HCT116 (cell line): ENCODE data around the gene CDIP1. TPM values are rescaled to one million over a fixed set of nuclear protein-coding genes. Genes with fewer than 3 reads are reported as not detected.

Experiments
- ATAC-seq: fragments of 200-7000 bp; cut with Tn5 transposase; 2 replicates; pipeline ENCODE4 v1.9.1; 2020; ENCODE audit warnings: mild to moderate bottlenecking, moderate library complexity
- BruUV-seq: library from RNA; stranded (reverse); fragments of 400-500 nt; replicated peaks from 2 replicates; lab custom pipeline; 2021; lab: Mats Ljungman, UMichigan
- CTCF ChIA-PET: fragments of 300-600 bp; sonication (Branson Sonifier 250); formaldehyde crosslinking; loops from one replicate; lab custom pipeline; 2021; ENCODE audit warnings: antibody characterized with exemption; lab: Charles Lee
- POLR2A ChIA-PET: fragments of 300-600, 350-600 bp; sonication (Branson Sonifier 250); formaldehyde crosslinking; loops from one replicate; lab custom pipeline; 2021; ENCODE audit warnings: antibody characterized with exemption; lab: Charles Lee
- RAD21 ChIA-PET, 2 experiments: fragments of 300-600 bp; sonication (Branson Sonifier 250); formaldehyde crosslinking; loops; one replicate each; lab custom pipeline; 2023; ENCODE audit warnings: low total read pairs in 2 of 2; ENCODE audit not compliant: uncharacterized antibody in 2 of 2, unreplicated experiment in 2 of 2, low non-redundant PET in 1 of 2; lab: Charles Lee
- DNase-seq: peaks from one replicate; pipeline ENCODE4 v3.0.0-alpha.2; 2010; ENCODE audit warnings: low read depth, low spot score
- H2AFZ ChIP-seq: fragments of 200-600 bp; shearing (Covaris generic), sonication (generic); 2 replicates; pipeline ENCODE4 v1.6.1; 2017; ENCODE audit warnings: low read depth, mixed run types, mixed read lengths, antibody characterized with exemption, low read length; ENCODE audit not compliant: poor library complexity, severe bottlenecking
- H3K27ac ChIP-seq: 2 replicates; pipeline ENCODE4 v1.5.1; 2012; ENCODE audit warnings: low read depth, low read length
- H3K27me3 ChIP-seq: fragments of 200-600 bp; sonication (generic); 2 replicates; pipeline ENCODE4 v1.6.1; 2016; ENCODE audit warnings: mixed run types, low read length, mixed read lengths; ENCODE audit not compliant: insufficient read depth
- H3K36me3 ChIP-seq, 2 experiments: fragments of 200-500 bp in 1 of 2; fragments of 200-600 bp in 1 of 2; sonication (Bioruptor generic) in 1 of 2; sonication (generic) in 1 of 2; 2 replicates each; pipeline versions ENCODE4 v1.5.1 to v1.6.1; 2014 to 2016; ENCODE audit warnings: low read length in 2 of 2, inconsistent platforms in 1 of 2, mixed read lengths in 1 of 2, mixed run types in 1 of 2; ENCODE audit not compliant: insufficient read depth in 2 of 2, control insufficient read depth in 1 of 2
- H3K4me1 ChIP-seq, 2 experiments: fragments of 200-600 bp in 1 of 2; sonication (generic) in 1 of 2; 2 replicates each; pipeline versions ENCODE4 v1.5.1 to v1.6.1; 2012 to 2017; ENCODE audit warnings: low read length in 2 of 2, inconsistent platforms in 1 of 2, mild to moderate bottlenecking in 1 of 2, mixed read lengths in 1 of 2, mixed run types in 1 of 2, moderate library complexity in 1 of 2; ENCODE audit not compliant: insufficient read depth in 2 of 2, control insufficient read depth in 1 of 2
- H3K4me2 ChIP-seq: fragments of 200-600 bp; sonication (generic); 2 replicates; pipeline ENCODE4 v1.6.1; 2017; ENCODE audit warnings: mixed run types, low read length, mixed read lengths
- H3K4me3 ChIP-seq, 2 experiments: fragments of 200-600 bp in 1 of 2; sonication (generic) in 1 of 2; replicated peaks in 1 of 2; 2 replicates each; pipeline ENCODE4 v1.5.1; 2011 to 2016; ENCODE audit warnings: low read length in 2 of 2, control low read depth in 1 of 2, low read depth in 1 of 2, mild to moderate bottlenecking in 1 of 2, mixed read lengths in 1 of 2, mixed run types in 1 of 2
- H3K79me2 ChIP-seq: fragments of 200-600 bp; sonication (generic); 2 replicates; pipeline ENCODE4 v1.6.1; 2017; ENCODE audit warnings: mild to moderate bottlenecking, mixed run types, low read length, moderate library complexity, mixed read lengths; ENCODE audit not compliant: insufficient read depth
- H3K9ac ChIP-seq: fragments of 200-600 bp; sonication (generic); 2 replicates; pipeline ENCODE4 v1.6.1; 2016; ENCODE audit warnings: low read length, mixed read lengths
- H3K9me2 ChIP-seq: fragments of 200-600 bp; sonication (generic), shearing (Covaris generic); 2 replicates; pipeline ENCODE4 v1.6.1; 2017; ENCODE audit warnings: mixed run types, mild to moderate bottlenecking, moderate library complexity; ENCODE audit not compliant: insufficient read depth
- H3K9me3 ChIP-seq, 2 experiments: fragments of 200-500 bp in 1 of 2; fragments of 200-600 bp in 1 of 2; sonication (Bioruptor generic) in 1 of 2; sonication (generic) in 1 of 2; 2 replicates each; pipeline ENCODE4 v1.6.1; 2014 to 2017; ENCODE audit warnings: low read length in 2 of 2, mixed read lengths in 2 of 2, inconsistent platforms in 1 of 2, low read depth in 1 of 2, mild to moderate bottlenecking in 1 of 2, mixed run types in 1 of 2, moderate library complexity in 1 of 2; ENCODE audit not compliant: control insufficient read depth in 1 of 2, insufficient read depth in 1 of 2
- H4K20me1 ChIP-seq: fragments of 200-600 bp; sonication (generic), shearing (Covaris generic); 2 replicates; pipeline ENCODE4 v1.6.1; 2017; ENCODE audit warnings: mixed run types, mild to moderate bottlenecking, moderate library complexity; ENCODE audit not compliant: insufficient read depth
- CEBPB ChIP-seq: IDR thresholded peaks from 2 replicates; pipeline ENCODE4 v1.6.1; 2012; ENCODE audit warnings: low read depth
- EGR1 ChIP-seq: IDR thresholded peaks from 2 replicates; pipeline ENCODE4 v1.6.1; 2012; ENCODE audit warnings: low read depth
- RAD21 ChIP-seq: IDR thresholded peaks from 2 replicates; pipeline ENCODE4 v1.6.1; 2012; ENCODE audit warnings: low read depth, mild to moderate bottlenecking
- SP1 ChIP-seq: IDR thresholded peaks from 2 replicates; pipeline ENCODE4 v1.6.1; 2012; ENCODE audit warnings: low read depth
- TCF7L2 ChIP-seq: IDR thresholded peaks from 2 replicates; pipeline ENCODE4 v1.7.0; 2011; ENCODE audit warnings: borderline replicate concordance, inconsistent platforms; ENCODE audit not compliant: insufficient read depth, insufficient read length; ENCODE audit errors: extremely low read depth
- intact Hi-C: fragments of 100-400 bp; cut with micrococcal nuclease; formaldehyde crosslinking; loops from 2 replicates; pipeline ENCODE4 v1.10.0; 2022
- total RNA-seq: library from RNA; stranded (reverse); gene quantifications from one replicate; pipeline ENCODE4 v1.2.1, GENCODE V29; 2021; ENCODE audit not compliant: unreplicated experiment
- TF ChIP-seq, protein P1 (sequence below): IDR thresholded peaks from 2 replicates; pipeline ENCODE4 v1.6.1; 2011; ENCODE audit warnings: mild to moderate bottlenecking, low read length, moderate library complexity; ENCODE audit not compliant: insufficient replicate concordance; ENCODE audit errors: extremely low read depth
- TF ChIP-seq, protein P2 (sequence below): IDR thresholded peaks from 2 replicates; pipeline ENCODE4 v1.6.1; 2012

Gene CDIP1
- total RNA-seq, 1 experiment from 2014 or later, result 7.2 TPM

DNA sequence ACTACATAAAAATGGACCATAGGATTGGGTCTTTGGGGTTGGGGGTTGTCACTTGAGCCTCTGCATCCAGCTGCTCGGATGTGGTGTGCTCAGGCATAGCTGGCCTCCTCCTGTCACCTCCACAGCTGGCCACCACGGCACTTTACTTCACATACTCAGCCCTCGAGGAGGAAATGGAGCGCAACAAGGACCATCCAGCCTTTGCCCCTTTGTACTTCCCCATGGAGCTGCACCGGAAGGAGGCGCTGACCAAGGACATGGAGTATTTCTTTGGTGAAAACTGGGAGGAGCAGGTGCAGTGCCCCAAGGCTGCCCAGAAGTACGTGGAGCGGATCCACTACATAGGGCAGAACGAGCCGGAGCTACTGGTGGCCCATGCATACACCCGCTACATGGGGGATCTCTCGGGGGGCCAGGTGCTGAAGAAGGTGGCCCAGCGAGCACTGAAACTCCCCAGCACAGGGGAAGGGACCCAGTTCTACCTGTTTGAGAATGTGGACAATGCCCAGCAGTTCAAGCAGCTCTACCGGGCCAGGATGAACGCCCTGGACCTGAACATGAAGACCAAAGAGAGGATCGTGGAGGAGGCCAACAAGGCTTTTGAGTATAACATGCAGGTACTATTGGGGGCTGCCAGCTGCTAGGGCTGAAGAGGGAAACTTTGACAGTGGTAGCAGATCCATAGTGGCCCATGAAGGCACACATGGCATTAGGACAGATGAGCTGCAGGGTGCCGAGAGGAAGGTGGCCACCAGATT lies 30.8 kb downstream of the CDIP1 start:
- CTCF ChIA-PET, result interaction anchor here (0.9 to 1.3 kb wide), 2 partner anchors 11 to 77 kb away, joined by 3 to 5 read pairs; no protein-coding TSS in a partner anchor

More for the DNA sequence above, 30.8 kb downstream of the CDIP1 start:
- Histone ChIP-seq H2AFZ (no peak overlapping the region), H3K27ac (no peak overlapping the region), H3K4me2 (no peak overlapping the region), H3K36me3 (peaks cover 30 to 45% of the 10 kb centered on the region in 2 experiments), H3K9me2 (no peaks in the 10 kb centered on the region), H3K27me3 (no peaks in the 10 kb centered on the region), H3K9ac (no peak overlapping the region), H3K9me3 (no peaks in the 10 kb centered on the region), H3K4me3 (no peak overlapping the region), H3K4me1 (peaks cover 0 to 8% of the 10 kb centered on the region in 2 experiments; a peak in 1 of 4 replicates), H4K20me1 (peaks cover 4% of the 10 kb centered on the region; the same call in 1 of the 2 replicates), H3K79me2 (peaks cover 25% of the 10 kb centered on the region)
- no TSS peak for BruUV-seq
- ChIA-PET POLR2A (no interaction called here), RAD21 (no interaction called here)
- no peak for TF ChIP-seq RAD21
- TF ChIP-seq TCF7L2, result no peak
- no peak for TF ChIP-seq CEBPB
- TF ChIP-seq SP1, result no peak
- TF ChIP-seq, protein P1, sequence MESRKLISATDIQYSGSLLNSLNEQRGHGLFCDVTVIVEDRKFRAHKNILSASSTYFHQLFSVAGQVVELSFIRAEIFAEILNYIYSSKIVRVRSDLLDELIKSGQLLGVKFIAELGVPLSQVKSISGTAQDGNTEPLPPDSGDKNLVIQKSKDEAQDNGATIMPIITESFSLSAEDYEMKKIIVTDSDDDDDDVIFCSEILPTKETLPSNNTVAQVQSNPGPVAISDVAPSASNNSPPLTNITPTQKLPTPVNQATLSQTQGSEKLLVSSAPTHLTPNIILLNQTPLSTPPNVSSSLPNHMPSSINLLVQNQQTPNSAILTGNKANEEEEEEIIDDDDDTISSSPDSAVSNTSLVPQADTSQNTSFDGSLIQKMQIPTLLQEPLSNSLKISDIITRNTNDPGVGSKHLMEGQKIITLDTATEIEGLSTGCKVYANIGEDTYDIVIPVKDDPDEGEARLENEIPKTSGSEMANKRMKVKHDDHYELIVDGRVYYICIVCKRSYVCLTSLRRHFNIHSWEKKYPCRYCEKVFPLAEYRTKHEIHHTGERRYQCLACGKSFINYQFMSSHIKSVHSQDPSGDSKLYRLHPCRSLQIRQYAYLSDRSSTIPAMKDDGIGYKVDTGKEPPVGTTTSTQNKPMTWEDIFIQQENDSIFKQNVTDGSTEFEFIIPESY, result no peak
- TF ChIP-seq, protein P2, sequence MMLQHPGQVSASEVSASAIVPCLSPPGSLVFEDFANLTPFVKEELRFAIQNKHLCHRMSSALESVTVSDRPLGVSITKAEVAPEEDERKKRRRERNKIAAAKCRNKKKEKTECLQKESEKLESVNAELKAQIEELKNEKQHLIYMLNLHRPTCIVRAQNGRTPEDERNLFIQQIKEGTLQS, result no peak
- TF ChIP-seq EGR1, result no peak
- DNase-seq (no peak), ATAC-seq (no peak)
- intact Hi-C loops, result no loop called here
